HG03439 (cell line): ENCODE measurements around the gene SULT1C2.
"Not testable (repeated sequence)": the region's sequence is repeated elsewhere in the genome, so short reads cannot be mapped to it uniquely, and the experiment has no call there.

Experiments used
- ATAC-seq: cut with Tn5 transposase; IDR thresholded peaks from one replicate; pipeline ENCODE4 v1.9.1; 2021; ENCODE audit warnings: mild to moderate bottlenecking, moderate library complexity; ENCODE audit not compliant: unreplicated experiment

The SULT1C2 gene

DNA sequence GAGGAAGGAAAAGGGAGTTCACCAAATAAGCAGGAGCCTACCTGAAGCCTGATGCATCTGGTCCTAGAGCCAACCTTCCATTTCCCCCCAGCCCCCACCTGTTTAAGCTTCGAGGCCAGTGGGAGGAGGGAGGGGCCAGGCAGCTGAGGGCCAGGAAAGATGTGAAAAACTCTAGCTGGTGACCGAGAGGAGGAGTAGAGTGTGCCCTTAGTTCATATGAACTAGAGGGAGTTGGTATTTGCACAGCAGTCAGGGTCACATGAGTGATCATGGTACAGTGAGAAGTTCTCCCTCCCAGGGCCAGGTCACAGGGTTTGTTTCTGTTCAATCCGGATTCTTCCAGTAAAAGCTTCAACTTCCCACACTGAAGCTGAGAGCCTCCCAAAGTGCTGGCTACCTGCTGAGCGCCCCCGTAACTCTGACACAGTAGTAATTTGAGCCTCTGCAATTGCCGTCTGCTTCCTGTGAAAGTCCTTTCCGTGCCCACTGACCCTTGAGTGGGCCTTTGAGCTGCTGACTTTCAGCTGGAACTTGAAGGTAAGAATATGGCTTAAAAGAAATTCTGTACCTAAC, at the start of gene SULT1C2:
TSS of gene SULT1C2 (plus strand) at position 362 of the 573 bp plus-strand sequence. CDS start 4,773 bp downstream, outside the sequence.
- no peak for ATAC-seq

DNA sequence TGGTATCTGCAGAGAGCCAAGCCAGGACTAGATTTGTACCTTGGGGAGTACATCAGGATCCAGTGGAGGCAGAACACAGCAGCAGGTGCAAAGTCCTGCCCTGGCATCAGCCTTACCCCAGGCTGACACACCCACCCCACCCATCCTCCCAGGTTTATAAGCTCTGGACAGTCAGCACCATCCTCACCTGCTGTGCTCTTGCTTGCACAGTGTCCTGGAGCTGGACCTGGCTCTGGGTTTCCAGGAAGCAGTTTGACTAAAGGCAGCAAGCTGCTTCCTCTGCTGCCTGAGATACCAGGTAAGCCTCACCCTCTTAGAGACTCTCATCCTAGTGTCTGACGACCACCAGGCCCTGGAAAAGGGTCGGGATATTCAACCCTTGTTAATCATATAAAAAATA, 48.9 kb upstream of the SULT1C2 start, which contains the start of gene SULT1C3:
TSS of gene SULT1C3 (plus strand) at position 183 of the 400 bp plus-strand sequence. CDS start 7,227 bp downstream, outside the sequence.
- ATAC-seq, result no peak

DNA sequence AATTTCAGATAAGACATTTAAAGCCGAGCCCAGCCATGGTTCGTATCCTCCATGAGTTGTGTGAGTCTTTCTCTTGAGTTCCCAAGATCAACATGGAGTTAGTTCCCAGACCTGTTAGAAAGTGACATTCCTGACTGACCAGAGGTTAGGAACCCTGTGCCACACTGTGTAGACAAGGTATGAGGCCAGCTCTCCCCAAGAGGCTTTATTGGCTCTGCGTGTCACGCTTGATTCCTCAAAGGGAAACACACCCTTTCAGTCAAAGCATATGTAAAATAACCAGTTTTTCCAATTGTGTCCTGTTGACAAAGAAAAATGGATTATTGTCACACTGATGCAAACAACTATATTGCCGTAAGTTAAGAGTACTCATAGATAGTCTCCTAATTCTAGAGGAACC, 47.7 kb upstream of the SULT1C2 start:
- ATAC-seq, result no peak

DNA sequence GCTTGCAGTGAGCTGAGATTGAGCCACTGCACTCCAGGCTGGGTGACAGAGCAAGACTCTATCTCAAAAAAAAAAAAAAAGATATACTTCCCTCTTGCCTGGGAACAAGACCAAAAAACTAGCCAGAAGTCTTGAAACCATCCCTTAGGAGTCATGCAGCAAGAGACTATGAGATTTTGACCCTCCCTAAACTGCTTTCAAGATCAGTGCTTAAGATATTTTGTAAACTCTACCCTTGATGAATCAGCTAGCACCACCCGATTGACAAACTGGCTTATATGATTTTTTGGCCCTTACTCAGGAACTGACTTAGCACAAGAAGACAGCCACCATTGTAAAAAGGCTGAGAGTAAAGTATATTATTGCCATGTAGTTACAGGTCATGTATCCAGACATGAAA, 45.1 kb upstream of the SULT1C2 start:
- ATAC-seq, result no peak

DNA sequence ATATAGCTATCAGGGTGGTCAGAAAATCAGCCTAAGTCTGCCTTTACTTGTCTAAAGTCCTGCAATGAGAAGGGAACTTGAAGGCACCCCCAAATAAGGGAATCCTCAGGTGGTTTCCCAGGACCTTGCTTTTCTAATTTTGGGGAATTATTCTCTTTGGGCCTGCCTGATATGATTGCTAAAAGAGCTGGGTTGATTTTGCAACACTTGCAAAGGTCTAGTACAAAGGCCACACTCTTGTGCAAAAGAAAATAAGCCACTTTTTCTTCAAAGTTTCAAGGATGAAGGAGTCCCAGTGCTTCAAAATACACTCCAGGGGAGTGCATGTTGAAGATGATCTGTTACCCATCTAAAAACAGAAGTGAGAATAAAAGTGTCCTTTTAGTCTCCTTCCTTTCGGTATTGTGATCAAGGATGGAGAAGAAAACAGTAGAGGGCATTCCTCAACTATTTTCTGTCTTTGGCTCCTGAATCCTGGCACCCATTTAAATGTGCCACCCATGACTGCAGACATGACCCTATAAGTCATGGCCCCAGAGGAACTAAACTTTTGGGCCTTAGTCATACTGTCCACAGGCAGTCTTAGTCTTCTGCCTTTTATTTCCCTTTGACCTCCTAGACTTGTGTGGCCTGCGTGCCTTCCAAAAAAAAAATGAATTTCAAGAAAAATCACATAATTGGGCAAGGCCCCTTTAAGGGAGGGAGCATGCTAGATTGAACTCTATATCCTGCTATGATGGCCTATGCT, 43.9 kb upstream of the SULT1C2 start:
- no peak for ATAC-seq

DNA sequence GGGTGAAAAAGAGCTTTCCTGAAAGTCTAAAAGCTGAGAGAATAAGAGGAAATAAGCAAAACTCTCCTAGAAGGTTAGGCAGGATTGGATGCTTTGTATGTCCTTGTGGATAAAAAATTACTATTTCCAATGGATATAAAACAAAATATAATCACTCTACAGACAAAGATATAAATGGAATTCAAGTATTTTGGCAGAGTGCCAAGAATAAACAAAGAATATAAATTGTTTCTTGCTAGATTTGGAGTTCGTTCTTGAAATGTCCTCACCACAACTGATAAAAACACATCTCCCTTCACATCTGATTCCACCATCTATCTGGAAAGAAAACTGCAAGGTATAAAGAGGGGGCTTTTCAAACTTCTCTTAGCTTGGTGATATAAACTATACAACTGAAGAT, 35.6 kb upstream of the SULT1C2 start:
- no peak for ATAC-seq

DNA sequence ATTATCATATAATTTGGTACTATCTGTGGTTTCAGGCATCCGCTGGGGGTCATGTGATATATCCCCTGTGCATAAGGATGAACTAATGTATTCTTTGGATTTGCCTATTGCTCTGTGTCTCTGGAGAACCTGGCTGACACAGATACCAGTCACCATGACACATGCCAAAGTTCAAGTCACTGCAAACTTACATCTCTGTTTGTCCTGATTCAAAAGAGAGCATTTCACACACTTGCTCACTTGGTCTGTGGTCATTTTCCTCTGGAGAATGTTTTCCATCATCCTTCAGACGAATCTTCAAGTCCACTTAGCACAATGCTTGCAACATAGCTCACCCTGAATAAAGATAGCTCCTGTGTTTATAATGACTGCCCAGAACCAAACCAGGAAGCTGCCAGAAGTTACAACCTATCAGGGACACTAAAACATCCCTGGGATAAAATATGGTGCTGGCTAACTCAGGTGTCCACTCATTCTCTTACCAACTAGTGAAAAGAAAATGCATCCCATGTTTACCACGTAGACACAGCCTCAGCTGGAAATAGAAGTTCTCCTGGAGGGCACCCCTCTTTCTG, 30.9 kb upstream of the SULT1C2 start:
- ATAC-seq, result no peak

DNA sequence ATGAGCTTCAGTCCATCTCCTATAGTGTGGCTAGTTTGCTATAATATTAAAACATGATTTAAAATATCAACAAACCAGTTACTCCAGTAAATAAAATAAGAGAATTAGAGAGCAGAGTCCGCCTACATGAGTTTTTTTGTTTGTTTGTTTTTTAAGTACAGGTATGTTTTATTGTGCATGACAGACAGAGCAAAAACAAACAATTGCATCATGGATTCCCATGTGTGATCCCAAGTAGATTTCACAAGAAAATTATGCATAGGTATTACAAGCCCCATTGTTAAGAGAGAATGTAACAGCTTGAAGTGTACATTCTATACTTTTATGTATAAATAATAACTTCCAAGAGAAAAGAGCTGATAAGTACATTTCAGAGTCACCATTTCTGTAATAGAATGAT, 27.9 kb upstream of the SULT1C2 start:
- no peak for ATAC-seq

DNA sequence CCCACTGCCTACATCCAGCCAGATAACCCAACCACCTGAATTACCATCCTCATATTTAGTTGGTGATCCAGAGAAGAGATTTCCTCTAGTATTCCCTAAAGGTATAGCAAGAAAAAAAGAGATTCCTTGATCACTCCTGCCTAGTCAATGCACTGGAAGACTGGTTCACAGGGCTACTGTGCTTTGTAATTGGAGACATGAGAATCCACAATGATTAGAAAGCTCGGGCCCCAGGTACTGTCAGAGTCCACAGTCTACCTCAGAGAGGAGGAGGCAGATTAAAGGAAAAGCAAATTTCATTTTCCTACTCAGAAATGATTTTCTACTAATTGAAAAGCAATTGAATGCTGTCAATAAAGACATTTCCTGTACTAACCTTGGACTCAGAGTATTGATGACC, 26.7 kb upstream of the SULT1C2 start:
- no peak for ATAC-seq

DNA sequence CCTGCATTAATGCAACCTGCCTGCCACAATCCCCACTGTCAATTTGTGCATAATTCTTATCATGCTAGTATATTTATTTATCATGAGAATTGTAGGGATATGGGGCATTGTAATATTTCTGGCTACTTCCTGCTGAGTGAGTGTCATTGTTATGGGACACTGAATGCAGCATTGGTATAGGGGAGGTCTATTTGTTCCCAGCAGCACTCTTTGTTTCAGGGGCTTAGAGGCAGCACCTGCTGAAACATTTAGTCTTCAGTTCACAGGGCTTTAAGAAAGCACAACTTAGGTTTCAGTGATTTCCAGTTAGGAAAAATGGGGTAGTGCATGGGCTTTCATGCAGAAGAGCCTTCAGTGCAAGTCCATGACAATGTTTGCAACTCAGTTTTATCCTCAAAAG, 25.3 kb upstream of the SULT1C2 start:
- ATAC-seq, result no peak

DNA sequence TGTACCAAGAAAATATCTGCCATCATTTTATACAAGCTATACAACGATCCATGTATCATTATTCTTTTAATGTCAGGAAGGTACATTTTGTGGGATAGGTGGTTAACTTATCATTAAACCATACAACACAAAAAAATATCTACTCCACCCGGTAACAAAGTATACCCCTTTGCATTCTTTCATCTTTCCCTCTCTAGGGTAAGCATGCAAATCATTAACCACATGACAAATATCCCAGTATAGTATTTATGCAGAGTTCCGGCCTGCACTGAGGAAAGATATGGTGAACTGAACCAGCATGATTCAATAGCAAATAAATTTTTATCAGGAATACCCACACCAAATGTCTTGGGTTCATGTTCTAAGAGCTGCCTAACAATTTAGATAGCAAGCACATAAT, 22.5 kb upstream of the SULT1C2 start:
- no peak for ATAC-seq

DNA sequence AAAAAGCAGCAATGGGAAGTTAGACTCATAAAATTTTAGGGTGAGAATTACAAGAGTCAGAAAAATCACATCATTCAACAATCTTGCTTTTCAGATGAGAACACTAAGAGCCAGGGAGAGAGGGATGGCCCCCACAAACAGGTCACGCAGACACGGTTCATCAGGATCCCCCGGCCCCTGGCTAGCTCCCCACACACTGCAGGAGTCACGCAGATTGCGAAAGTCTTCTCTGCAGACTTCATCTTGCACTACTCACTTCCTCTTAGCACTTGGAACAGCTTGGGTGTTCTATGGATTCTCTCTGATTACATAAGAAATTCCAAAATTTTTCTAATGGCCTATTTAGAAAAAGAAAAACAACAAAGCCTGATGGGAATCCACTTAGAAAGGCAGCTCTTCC, 21.6 kb upstream of the SULT1C2 start:
- ATAC-seq, result no peak

DNA sequence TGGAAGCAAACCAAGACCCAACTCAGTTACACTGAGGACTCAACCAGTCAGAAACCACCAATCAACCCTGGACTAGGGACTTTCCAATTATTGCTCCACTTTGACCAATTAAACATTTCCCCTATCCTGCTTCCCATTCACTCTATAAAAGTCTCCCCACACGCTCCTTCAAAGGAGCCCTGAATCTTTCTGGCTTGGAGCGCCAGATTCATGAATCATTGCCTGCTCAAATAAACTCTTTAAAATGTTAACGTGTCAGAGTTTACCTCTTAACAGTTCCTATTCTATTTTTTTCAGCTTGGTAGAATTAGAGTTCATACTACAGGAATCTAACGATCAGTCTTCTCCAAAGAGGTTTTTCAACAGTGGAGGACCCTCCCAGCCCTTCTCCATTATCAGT, 20.7 kb upstream of the SULT1C2 start:
- no peak for ATAC-seq

DNA sequence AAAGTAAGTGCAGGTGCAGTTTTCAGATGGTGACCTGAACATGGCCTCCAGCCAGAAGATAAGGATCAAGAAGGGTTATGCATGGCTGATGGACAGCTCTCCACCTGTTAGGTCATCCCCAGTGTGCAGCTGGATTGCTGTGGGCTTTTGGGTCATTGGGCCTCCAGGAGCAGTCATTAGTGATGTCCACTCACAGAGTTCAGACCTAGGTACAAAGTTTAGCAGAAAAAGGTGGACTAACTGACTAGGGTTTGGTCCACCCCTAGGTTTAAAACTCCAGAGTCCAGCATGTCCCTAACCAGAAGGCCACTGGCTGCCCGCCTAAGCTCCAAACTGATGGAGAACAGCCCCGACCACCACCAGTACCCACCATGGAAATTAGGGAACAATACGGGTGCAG, 18.3 kb upstream of the SULT1C2 start:
- no peak for ATAC-seq

DNA sequence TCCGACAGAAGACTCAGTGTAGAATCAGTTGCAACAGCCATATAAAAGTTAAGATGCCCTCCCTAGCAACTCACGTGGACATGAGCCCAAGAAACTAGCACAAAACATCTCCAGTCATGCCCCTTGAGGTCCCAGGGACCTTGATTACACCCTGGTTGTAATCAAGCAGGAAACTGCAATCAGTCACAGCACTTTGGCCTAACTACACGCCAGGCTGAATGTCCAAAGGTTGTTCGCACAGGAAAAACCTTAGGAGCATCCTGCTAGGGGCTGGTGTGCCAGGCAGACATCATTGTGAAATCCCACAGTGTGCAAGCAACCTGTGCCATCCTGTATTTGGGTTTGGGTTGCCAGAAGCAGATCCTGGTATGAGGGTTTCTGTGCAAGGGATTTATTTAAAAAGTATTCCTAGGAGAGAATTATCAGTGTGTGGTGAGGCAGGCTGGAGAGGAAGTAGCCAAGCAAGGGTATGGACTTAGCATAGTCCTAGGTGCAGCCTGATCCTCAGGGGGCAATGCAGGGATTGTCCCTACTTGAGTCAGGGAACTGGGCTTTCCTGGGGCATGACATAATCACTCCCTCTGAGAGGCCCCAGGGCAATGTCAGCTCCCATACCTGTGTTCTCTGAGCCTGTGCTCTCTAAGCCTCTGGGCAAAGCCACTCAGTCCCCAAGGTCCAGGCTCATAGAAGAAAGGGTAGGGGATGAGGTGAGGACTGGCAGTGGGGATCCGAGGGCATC, 17.8 kb upstream of the SULT1C2 start:
- no peak for ATAC-seq

DNA sequence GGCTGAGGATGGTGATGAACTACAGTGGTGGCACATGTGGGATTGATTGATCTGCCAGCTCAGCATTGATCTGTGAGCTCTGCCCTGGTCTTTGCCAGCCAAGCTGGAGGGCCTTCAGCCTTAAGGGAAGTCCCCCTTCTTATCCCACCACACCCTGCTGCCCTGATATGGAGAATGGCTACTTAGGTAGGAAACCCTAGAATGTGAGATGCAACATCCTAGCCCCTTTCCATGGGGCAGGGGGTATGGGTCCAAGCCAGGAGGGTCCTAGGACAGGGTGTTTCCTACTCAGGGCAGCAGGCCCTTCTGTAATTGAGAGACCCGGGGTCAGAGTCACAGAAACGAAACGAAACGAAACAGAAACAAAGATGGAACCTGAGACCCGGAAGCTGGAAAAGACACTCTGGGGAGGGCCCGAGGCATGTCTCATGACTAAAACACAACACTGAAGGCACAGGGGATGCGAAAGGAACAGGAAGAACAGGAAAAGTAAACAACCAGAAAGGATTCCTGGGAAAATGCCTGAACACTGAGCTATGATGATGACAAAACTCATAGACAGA, 16.9 kb upstream of the SULT1C2 start:
- no peak for ATAC-seq

DNA sequence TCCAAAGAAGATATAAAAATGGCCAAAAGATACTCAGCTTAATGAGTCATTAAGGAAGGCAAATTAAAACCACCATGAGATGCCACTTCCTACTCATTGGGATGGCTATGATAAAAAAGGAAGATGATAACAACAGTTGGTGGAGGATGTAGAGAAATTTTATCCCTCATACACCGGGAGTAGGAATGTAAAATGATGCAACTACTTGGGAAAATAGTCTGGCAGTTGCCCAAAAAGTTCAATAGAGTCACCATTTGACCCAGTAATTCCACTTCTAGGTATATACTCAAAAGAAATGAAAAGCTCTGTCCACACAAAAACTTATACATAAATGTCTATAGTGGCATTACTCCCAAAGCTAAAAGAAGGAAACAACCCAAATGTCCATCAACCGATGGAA, 10.1 kb upstream of the SULT1C2 start:
- no peak for ATAC-seq

DNA sequence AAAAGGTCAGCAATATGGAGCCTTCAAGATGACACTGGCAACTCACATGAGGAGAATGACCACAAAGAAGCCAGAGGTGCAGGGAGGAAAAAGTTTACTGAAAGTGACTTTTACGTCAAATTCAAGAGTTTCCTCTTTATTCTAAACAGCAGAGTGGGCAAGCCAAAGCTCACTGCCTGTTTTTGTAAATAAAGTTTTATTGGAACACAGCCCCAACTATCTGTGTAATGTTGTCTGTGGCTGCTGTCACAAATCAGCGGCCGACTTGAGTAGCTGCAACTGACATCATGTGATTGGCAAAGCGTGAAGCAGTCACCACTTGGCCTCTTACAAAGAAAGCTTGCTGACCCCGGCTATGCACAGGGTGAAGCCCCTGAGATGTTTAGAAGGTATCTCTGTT, 9.2 kb upstream of the SULT1C2 start:
- ATAC-seq, result no peak

DNA sequence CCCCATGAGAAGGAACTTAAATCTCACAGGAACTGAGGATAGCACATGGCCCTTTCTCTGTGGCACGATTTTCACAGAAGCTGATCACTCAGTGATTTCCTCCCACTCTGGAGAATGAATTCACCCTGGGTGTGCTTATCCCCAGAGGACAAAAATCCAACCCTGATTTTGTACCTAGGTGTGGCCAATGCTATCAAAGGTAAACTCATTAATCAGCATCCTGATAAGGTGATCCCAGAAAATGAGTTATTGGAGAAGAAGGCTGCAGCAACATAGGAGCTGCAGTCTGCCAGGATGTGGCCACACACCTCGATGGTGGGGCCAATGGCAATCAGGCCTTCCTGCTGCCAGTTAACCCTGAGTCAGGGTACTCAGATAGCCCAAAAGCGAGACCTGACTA, 8.2 kb upstream of the SULT1C2 start:
- ATAC-seq, result no peak

DNA sequence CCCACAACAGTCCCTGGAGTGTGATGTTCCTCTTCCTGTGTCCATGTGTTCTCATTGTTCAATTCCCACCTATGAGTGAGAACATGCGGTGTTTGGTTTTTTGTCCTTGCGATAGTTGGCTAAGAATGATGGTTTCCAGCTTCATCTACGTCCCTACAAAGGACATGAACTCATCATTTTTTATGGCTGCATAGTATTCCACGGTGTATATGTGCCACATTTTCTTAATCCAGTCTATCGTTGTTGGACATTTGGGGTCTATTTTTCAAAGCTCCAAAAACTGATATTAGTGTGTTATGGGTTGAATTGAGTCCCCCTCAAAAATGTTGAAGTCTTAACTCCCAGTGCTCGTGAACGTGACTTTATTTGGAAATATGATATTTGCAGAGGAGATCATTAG, 4.1 kb upstream of the SULT1C2 start:
- not testable (repeated sequence) for ATAC-seq

DNA sequence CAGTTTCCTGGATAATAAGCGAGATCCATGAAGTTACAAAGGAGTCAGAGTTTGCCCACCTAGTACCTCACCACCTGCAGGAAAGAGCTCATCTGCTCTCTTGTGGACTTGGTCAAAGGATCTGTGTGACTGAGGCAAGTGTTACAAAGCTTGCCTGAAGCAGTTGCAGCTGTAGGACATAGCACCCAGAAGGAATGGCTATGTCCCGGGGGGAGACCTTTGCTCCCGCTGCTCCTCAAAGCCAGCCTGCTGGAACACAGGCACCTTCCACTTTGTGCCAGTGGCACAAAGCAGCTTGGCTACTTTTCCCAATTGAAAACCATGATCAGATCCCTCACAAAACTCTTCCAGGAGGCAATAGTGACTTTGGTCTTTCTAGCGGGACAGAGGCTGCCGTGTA, 3.1 kb upstream of the SULT1C2 start:
- no peak for ATAC-seq
